Measurements from ENCODE around the gene PHF12. TPM values are rescaled to one million over a fixed set of nuclear protein-coding genes. Genes with fewer than 3 reads are reported as not detected.
A peak's percentile ranks its signal among the peaks of the same experiment; 100 is the strongest.

Gene PHF12
- total and polyA plus RNA-seq, 2 of the 8 experiments (the other 6 are each of a cell fraction or from before 2014, with no cell fraction given): 38.8 to 65.7 TPM

DNA sequence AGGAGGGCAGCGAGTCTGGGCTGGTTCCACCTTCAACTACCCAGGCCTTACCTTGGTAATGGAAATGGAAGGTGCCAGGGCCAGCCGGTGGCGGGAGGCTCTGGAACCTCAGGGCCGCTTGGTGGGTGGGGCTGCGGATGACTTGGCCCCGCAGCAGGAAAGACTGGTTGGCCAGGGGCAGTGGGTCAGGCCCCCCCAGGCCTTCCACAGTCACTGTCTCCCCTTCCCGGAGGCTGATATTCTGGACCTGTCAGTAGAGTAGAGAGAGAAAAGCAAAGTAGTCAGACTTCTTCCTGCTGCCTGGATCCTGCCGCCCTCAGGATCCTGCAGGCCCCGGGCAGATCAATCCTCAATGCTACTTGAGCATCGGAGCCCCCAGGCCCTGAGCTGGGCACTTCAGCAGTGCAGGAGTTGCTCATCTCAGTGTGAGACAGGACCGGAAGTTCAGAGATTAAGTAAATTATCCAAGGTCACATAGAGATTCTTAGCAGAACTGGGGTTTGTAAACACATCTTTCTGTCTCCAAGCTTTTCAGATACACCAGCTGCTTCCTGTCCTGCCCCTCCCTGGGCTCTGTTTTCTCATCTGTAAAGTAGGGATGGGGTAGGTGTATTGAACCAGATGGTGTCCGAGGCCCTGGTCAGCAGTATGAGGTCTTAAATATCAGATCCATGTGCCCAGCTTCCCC, 18.5 kb upstream of the PHF12 start:
- Histone ChIP-seq H3K23me2 (ENCODE audit: low read depth, low read length) (no peaks in the 10 kb centered on the region), H2BK120ac (replicated peaks; ENCODE audit: low read depth, low read length) (peak overlapping the region; percentile 3), H3K27me3 (replicated peaks in 1 of 4; ENCODE audit: control insufficient read depth in 3 of 4, extremely low read depth in 1 of 4, insufficient read depth in 3 of 4, low read length in 3 of 4) (peaks cover 0 to 2% (median 0%) of the 10 kb centered on the region in 4 experiments; a peak in 1 of 7 replicates), H4K20me1 (replicated peaks in 1 of 2; ENCODE audit: control insufficient read depth in 1 of 2, insufficient read depth in 2 of 2, low read length in 2 of 2) (no peaks in the 10 kb centered on the region), H4K91ac (replicated peaks; ENCODE audit: insufficient read length, low read length) (peak overlapping the region; percentile 91), H3K4me3 (ENCODE audit: extremely low read depth in 1 of 4, insufficient read depth in 2 of 4, low read depth in 3 of 4, low read length in 4 of 4) (no peak overlapping the region), H3K56ac (replicated peaks; ENCODE audit: insufficient read length, low read depth, low read length) (no peak overlapping the region), H3K79me2 (ENCODE audit: control insufficient read depth in 1 of 2, insufficient read depth in 2 of 2, low read length in 2 of 2) (no peaks in the 10 kb centered on the region), H2AK5ac (ENCODE audit: low read depth, low read length) (peak overlapping the region; percentile 89; the same call in 1 of the 2 replicates), H4K5ac (ENCODE audit: insufficient read length, low read depth, low read length) (no peak overlapping the region), H3K36me3 (ENCODE audit: control insufficient read depth in 2 of 4, insufficient read depth in 4 of 4, low read length in 3 of 4) (no peaks in the 10 kb centered on the region; a peak in 1 of 8 replicates), H3K4me2 (ENCODE audit: insufficient read depth in 1 of 2, low read depth in 2 of 2, low read length in 2 of 2) (no peak overlapping the region), H3K27ac (ENCODE audit: low read depth, low read length) (no peak overlapping the region), H2BK15ac (ENCODE audit: low read length) (peak overlapping the region; percentile 46), H4K8ac (ENCODE audit: extremely low read depth, insufficient read depth, low read length) (no peak overlapping the region), H2AFZ (ENCODE audit: low read length) (no peak overlapping the region), H3K9ac (replicated peaks in 1 of 4; ENCODE audit: extremely low read depth in 1 of 4, low read depth in 3 of 4, low read length in 3 of 4) (no peak overlapping the region), H3K79me1 (ENCODE audit: low read depth, low read length) (no peaks in the 10 kb centered on the region), H3K23ac (ENCODE audit: insufficient read length) (no peak overlapping the region), H2BK12ac (ENCODE audit: low read depth, low read length) (peak overlapping the region; percentile 89; the same call in 1 of the 2 replicates), H3K14ac (ENCODE audit: insufficient read length) (no peak overlapping the region), H3K9me3 (ENCODE audit: insufficient read depth in 2 of 2, low read depth in 1 of 2, low read length in 1 of 2) (no peaks in the 10 kb centered on the region), H2BK5ac (ENCODE audit: low read depth, low read length) (peak overlapping the region; percentile 89; the same call in 1 of the 2 replicates), H3K18ac (ENCODE audit: extremely low read depth, low read length) (peak overlapping the region; percentile 44), H3K4me1 (replicated peaks in 1 of 4; ENCODE audit: control insufficient read depth in 3 of 4, insufficient read depth in 4 of 4, low read length in 3 of 4) (peaks cover 11 to 24% (median 17%) of the 10 kb centered on the region in 4 experiments), H3K4ac (replicated peaks; ENCODE audit: insufficient read length, low read depth, low read length) (no peak overlapping the region), H2BK20ac (ENCODE audit: low read length) (peak overlapping the region; percentile 99)
- ChIA-PET CTCF (ENCODE audit: partially characterized antibody) (interaction anchor here (0.8 to 9.1 kb wide), 11 partner anchors 11 to 154 kb away, joined by 3 to 207 read pairs (median 4); partner anchors contain the start of gene PIPOX), POLR2A (ENCODE audit: partially characterized antibody) (interaction anchor here (0.8 to 3.9 kb wide), 11 partner anchors 10 to 73 kb away, joined by 3 to 20 read pairs (median 8); partner anchors contain the start of gene PIPOX)
- WGBS, 2 experiments (ENCODE audit: extremely low coverage in 1 of 2, insufficient coverage in 1 of 2, insufficient read length in 1 of 2, insufficient replicate concordance in 2 of 2, low coverage in 1 of 2, low lambda C conversion rate in 2 of 2, missing lambda C conversion rate in 1 of 2): 82% methylated on average over 11 of the region's 12 CpGs; no CpG with 5 or more reads in 1 of the 2 experiments
- DNase-seq (ENCODE audit: low read depth in 1 of 2, low spot score in 2 of 2): no peak
- FAIRE-seq: no peak
- TF ChIP-seq KDM1A (IDR thresholded peaks at IDR 0.05; ENCODE audit: borderline replicate concordance, low read length) (no peak), EGR1 (IDR thresholded peaks at IDR 0.05; ENCODE audit: borderline replicate concordance, low read depth, low read length) (no peak), SIN3A (conservative IDR thresholded peaks at IDR 0.05 in 1 of 2, IDR thresholded peaks at IDR 0.05 in 1 of 2; ENCODE audit: low read depth in 1 of 2, low read length in 2 of 2) (no peak), TEAD4 (IDR thresholded peaks at IDR 0.05; ENCODE audit: low read depth, low read length) (no peak), PHF8 (conservative IDR thresholded peaks at IDR 0.05; ENCODE audit: low read depth, low read length) (no peak), RFX5 (IDR thresholded peaks at IDR 0.05; ENCODE audit: borderline replicate concordance, low read depth, low read length) (no peak), SRF (IDR thresholded peaks at IDR 0.05; ENCODE audit: low read depth, low read length) (no peak), JUN (IDR thresholded peaks at IDR 0.05; ENCODE audit: low read depth, low read length) (no peak), SP2 (IDR thresholded peaks at IDR 0.05; ENCODE audit: low read length) (no peak), GABPA (IDR thresholded peaks at IDR 0.05; ENCODE audit: borderline replicate concordance, insufficient read depth, low read length) (no peak), TAF1 (IDR thresholded peaks at IDR 0.05; ENCODE audit: low read depth, low read length) (no peak)
